K562 (cell line): ENCODE data around the gene LRFN4. TPM values are rescaled to one million over a fixed set of nuclear protein-coding genes. Genes with fewer than 3 reads are reported as not detected.

Source experiments
- ATAC-seq: fragments of 200-7000 bp; cut with Tn5 transposase; 3 replicates; pipeline ENCODE4 v1.9.1; 2020; ENCODE audit warnings: moderate library complexity
- BruUV-seq: library from RNA; stranded (reverse); fragments of 400-500 nt; replicated peaks from 2 replicates; lab custom pipeline; 2021; lab: Mats Ljungman, UMichigan
- CTCF ChIA-PET: fragments of 300-600 bp; formaldehyde crosslinking; extraction: SDS; loops from one replicate; lab custom pipeline; 2021; ENCODE audit warnings: low intra/inter-chr PET ratio; lab: Yijun Ruan, JAX
- POLR2A ChIA-PET: fragments of 300-600, 350-650 bp; sonication (Branson Sonifier 250); formaldehyde crosslinking; extraction: SDS; loops from one replicate; lab custom pipeline; 2021; ENCODE audit warnings: antibody characterized with exemption, inconsistent platforms; lab: Yijun Ruan, JAX
- DNase-seq, 4 experiments: peaks; one replicate each; pipeline versions ENCODE4 v3.0.0 to v3.0.0-alpha.2; 2011 to 2018; ENCODE audit warnings: low spot score in 3 of 4, mixed read lengths in 3 of 4; ENCODE audit errors: extremely low read depth in 1 of 4
- FAIRE-seq: peaks from 2 replicates; lab custom pipeline; 2011; peaks lifted over from hg19 to GRCh38; lab: Jason Lieb, UNC
- H2AFZ ChIP-seq: 2 replicates; pipeline ENCODE4 v1.6.0; 2011; ENCODE audit warnings: low read depth, low read length, control low read depth, inconsistent platforms
- H3K27ac ChIP-seq: fragments of 200-600 bp; 3 replicates; pipeline ENCODE4 v1.8.0; 2011; ENCODE audit warnings: low read depth, mild to moderate bottlenecking, control low read depth, inconsistent platforms, low read length, moderate library complexity, mixed read lengths; ENCODE audit errors: extremely low read depth
- H3K27me3 ChIP-seq, 2 experiments: fragments of 300-600 bp in 1 of 2; 2 replicates in 1 of 2; 3 replicates in 1 of 2; pipeline versions ENCODE4 v1.6.0 to v1.8.0; 2011; ENCODE audit warnings: inconsistent platforms in 2 of 2, low read length in 2 of 2, mild to moderate bottlenecking in 1 of 2, mixed read lengths in 1 of 2, moderate library complexity in 1 of 2; ENCODE audit not compliant: control insufficient read depth in 2 of 2, insufficient read depth in 2 of 2
- H3K36me3 ChIP-seq: fragments of 300-600 bp; 3 replicates; pipeline ENCODE4 v1.8.0; 2011; ENCODE audit warnings: mild to moderate bottlenecking, low read length, inconsistent platforms; ENCODE audit not compliant: control insufficient read depth, insufficient read depth
- H3K4me1 ChIP-seq, 2 experiments: fragments of 200-600 bp in 1 of 2; replicated peaks in 1 of 2; 2 replicates in 1 of 2; 3 replicates in 1 of 2; pipeline versions ENCODE4 v1.5.1 to v1.8.0; 2011; ENCODE audit warnings: inconsistent platforms in 2 of 2, low read length in 2 of 2, mild to moderate bottlenecking in 1 of 2, mixed read lengths in 1 of 2, moderate library complexity in 1 of 2; ENCODE audit not compliant: control insufficient read depth in 2 of 2, insufficient read depth in 2 of 2
- H3K4me2 ChIP-seq: 2 replicates; pipeline ENCODE4 v1.6.1; 2011; ENCODE audit warnings: low read length, control low read depth, inconsistent platforms, mixed read lengths; ENCODE audit not compliant: insufficient read depth
- H3K4me3 ChIP-seq: fragments of 200-600 bp; sonication (generic), shearing (Covaris generic); 2 replicates; pipeline ENCODE4 v1.5.1; 2016; ENCODE audit warnings: control low read depth, inconsistent platforms
- H3K79me2 ChIP-seq: fragments of 200-600 bp; 3 replicates; pipeline ENCODE4 v1.8.0; 2011; ENCODE audit warnings: low read length, inconsistent platforms; ENCODE audit not compliant: control insufficient read depth, insufficient read depth
- H3K9ac ChIP-seq, 2 experiments: 2 replicates each; pipeline versions ENCODE4 v1.6.0 to v1.6.1; 2011; ENCODE audit warnings: low read depth in 2 of 2, low read length in 2 of 2, control low read depth in 1 of 2, inconsistent platforms in 1 of 2, mild to moderate bottlenecking in 1 of 2, mixed read lengths in 1 of 2; ENCODE audit not compliant: insufficient read depth in 1 of 2
- H3K9me1 ChIP-seq: one replicate; pipeline ENCODE4 v1.6.0; 2011; ENCODE audit warnings: inconsistent platforms, mild to moderate bottlenecking, low read length, moderate library complexity; ENCODE audit not compliant: control insufficient read depth, insufficient read depth
- H3K9me3 ChIP-seq: replicated peaks from 2 replicates; pipeline ENCODE4 v1.5.1; 2011; ENCODE audit warnings: low read depth, low read length, inconsistent platforms; ENCODE audit not compliant: control insufficient read depth, insufficient read depth
- H4K20me1 ChIP-seq: replicated peaks from 2 replicates; pipeline ENCODE4 v1.6.1; 2011; ENCODE audit warnings: low read length, inconsistent platforms, mixed read lengths; ENCODE audit not compliant: control insufficient read depth, insufficient read depth
- CEBPB ChIP-seq: fragments of 450-650 bp; IDR thresholded peaks from 2 replicates; pipeline ENCODE4 v1.6.1; 2016; ENCODE audit warnings: missing genetic modification characterization, missing compliant biosample characterization
- CREB5 ChIP-seq: fragments of 250-450 bp; sonication (Bioruptor Pico); IDR thresholded peaks from 2 replicates; pipeline ENCODE4 v1.5.0; 2020; ENCODE audit warnings: mild to moderate bottlenecking
- FOXJ3 ChIP-seq: sonication (generic); formaldehyde crosslinking; IDR thresholded peaks from 2 replicates; pipeline ENCODE4 v1.4.0; 2020; ENCODE audit warnings: mild to moderate bottlenecking, missing genetic modification reagents
- ID3 ChIP-seq, 2 experiments: fragments of 250-450 bp in 1 of 2; fragments of 450-650 bp in 1 of 2; sonication (Bioruptor Pico) in 1 of 2; IDR thresholded peaks; 2 replicates each; pipeline versions ENCODE4 v1.6.1 to v1.8.0; 2016 to 2021; ENCODE audit warnings: mild to moderate bottlenecking in 2 of 2, moderate library complexity in 2 of 2, missing compliant biosample characterization in 1 of 2, missing genetic modification characterization in 1 of 2
- KDM4B ChIP-seq, 2 experiments: fragments of 450-650 bp in 1 of 2; sonication (generic) in 1 of 2; IDR thresholded peaks; 2 replicates each; pipeline ENCODE4 v1.6.1; 2016 to 2017; ENCODE audit warnings: borderline replicate concordance in 2 of 2, antibody characterized with exemption in 1 of 2, low read depth in 1 of 2, mild to moderate bottlenecking in 1 of 2
- NELFE ChIP-seq: IDR thresholded peaks from 2 replicates; pipeline ENCODE4 v1.6.1; 2011; ENCODE audit warnings: mild to moderate bottlenecking; ENCODE audit not compliant: insufficient read depth, insufficient read length
- NR3C1 ChIP-seq: sonication (generic); formaldehyde crosslinking; IDR thresholded peaks from 2 replicates; pipeline ENCODE4 v1.8.1; 2022; ENCODE audit warnings: missing genetic modification reagents
- TFAM ChIP-seq: fragments of 250-450 bp; sonication (Bioruptor Pico); conservative IDR thresholded peaks from 2 replicates; pipeline ENCODE4 v1.5.0; 2021; ENCODE audit warnings: mild to moderate bottlenecking, moderate library complexity
- XRCC5 ChIP-seq: fragments of 200-400 bp; formaldehyde crosslinking; IDR thresholded peaks from 2 replicates; pipeline ENCODE4 v1.6.1; 2017; ENCODE audit warnings: low read depth, mild to moderate bottlenecking, low read length
- ZBTB26 ChIP-seq: fragments of 450-650 bp; formaldehyde crosslinking; IDR thresholded peaks from 2 replicates; pipeline ENCODE4 v1.4.0; 2022; ENCODE audit warnings: missing genetic modification characterization
- WGBS: fragments of 100-300 bp; shearing (Covaris generic); methylation state at CpG from one replicate; pipeline ENCODE4 v1.1.6; 2016; ENCODE audit warnings: low coverage, mixed read lengths; ENCODE audit not compliant: insufficient coverage; ENCODE audit errors: missing lambda C conversion rate; 5-methylcytosine and 5-hydroxymethylcytosine counted together
- in situ Hi-C: fragments of 300-500 bp; cut with MboI; formaldehyde crosslinking; loops from 4 replicates; pipeline ENCODE4 v1.15.0; 2018; ENCODE audit warnings: inconsistent platforms, mixed read lengths
- intact Hi-C: fragments of 100-400 bp; cut with micrococcal nuclease; formaldehyde crosslinking; loops from 2 replicates; pipeline ENCODE4 v1.14.2; 2022
- polyA plus RNA-seq, 8 experiments: library from polyadenylated mRNA; depleted of rRNA in 4 of 8; stranded (reverse) in 5 of 8; unstranded in 3 of 8; fragments of >200 nt; fragmentation: Nextera tagmentation in 2 of 8; fragmentation: Illumina TruSeq in 1 of 8; extraction: Ambion mirVana in 2 of 8; extraction: Trizol in 1 of 8; gene quantifications; 2 replicates each; pipeline versions ENCODE4 v1.2.1 to v1.2.3, GENCODE V29; 2011 to 2014; ENCODE audit warnings: inconsistent platforms in 1 of 8, missing spikeins in 1 of 8
- total RNA-seq, 7 experiments: library from RNA; depleted of rRNA in 6 of 7; stranded (reverse); fragments of >200 nt in 6 of 7; fragmentation: Illumina TruSeq in 2 of 7; extraction: Trizol in 2 of 7; gene quantifications; 2 replicates each; pipeline versions ENCODE4 v1.2.1 to v1.2.3, GENCODE V29; 2011 to 2021; ENCODE audit warnings: low replicate concordance in 1 of 7

Gene LRFN4
- total and polyA plus RNA-seq, 9 of the 15 experiments (the other 6 are each of a cell fraction or from before 2014, with no cell fraction given): 0.10 to 60.1 (median 6.7) TPM

- 61% methylated on average over 3 of the region's 3 CpGs for WGBS
- POLR2A ChIA-PET: interaction anchor here (0.6 to 1.8 kb wide), 4 partner anchors 11 to 144 kb away, joined by 3 to 5 read pairs (median 3); no protein-coding TSS in a partner anchor
Observed at GRCh38 chr11:66820381-66820780, 36.5 kb upstream of the LRFN4 start.

GRCh38 chr11:66820901-66821300 lies 36.0 kb upstream of the LRFN4 start:
- Histone ChIP-seq H3K9me3 (no peaks in the 10 kb centered on the region), H3K4me1 (no peaks in the 10 kb centered on the region), H3K9ac (no peak overlapping the region), H3K27ac (no peak overlapping the region), H4K20me1 (no peaks in the 10 kb centered on the region), H3K4me3 (no peak overlapping the region), H3K9me1 (no peaks in the 10 kb centered on the region), H3K36me3 (no peaks in the 10 kb centered on the region; the same call in 2 of the 3 replicates), H3K4me2 (no peak overlapping the region), H2AFZ (no peak overlapping the region), H3K27me3 (no peaks in the 10 kb centered on the region), H3K79me2 (no peaks in the 10 kb centered on the region)
- CTCF ChIA-PET: no interaction called here
- intact Hi-C loops (no loop called here), in situ Hi-C loops (no loop called here)
- FAIRE-seq (no peak), DNase-seq (no peak), ATAC-seq (no peak)
- BruUV-seq: no TSS peak
- TF ChIP-seq XRCC5: no peak
- no peak for TF ChIP-seq CEBPB (tag)
- TF ChIP-seq ZBTB26 (CRISPR knock-in tag): no peak
- no peak for TF ChIP-seq FOXJ3 (CRISPR knock-in tag)
- no peak for TF ChIP-seq TFAM (CRISPR knock-in tag)
- TF ChIP-seq CREB5 (CRISPR knock-in tag): no peak
- TF ChIP-seq ID3 (CRISPR knock-in tag; IDR thresholded peaks at IDR 0.05): no peak
- TF ChIP-seq ID3 (tag; IDR thresholded peaks at IDR 0.05): no peak
- 17% methylated on average over 3 of the region's 3 CpGs for WGBS
- POLR2A ChIA-PET: interaction anchor here (0.6 to 1.8 kb wide), 3 partner anchors 10 to 145 kb away, joined by 3 to 5 read pairs (median 3); no protein-coding TSS in a partner anchor

More at GRCh38 chr11:66820381-66820780, 36.5 kb upstream of the LRFN4 start:
- no peaks in the 10 kb centered on the region for H3K79me2 ChIP-seq
- DNase-seq: no peak
- CTCF ChIA-PET: no interaction called here
- H3K4me2 ChIP-seq: no peak overlapping the region
- H3K27me3 ChIP-seq: no peaks in the 10 kb centered on the region
- no peaks in the 10 kb centered on the region for H3K9me3 ChIP-seq
- no peak overlapping the region for H3K9ac ChIP-seq
- no peaks in the 10 kb centered on the region for H4K20me1 ChIP-seq
- intact Hi-C loops: no loop called here
- in situ Hi-C loops: no loop called here
- TF ChIP-seq NELFE (no peak), NR3C1 (CRISPR knock-in tag) (no peak), KDM4B (IDR thresholded peaks at IDR 0.05; ENCODE audit: borderline replicate concordance in 2 of 2, low read depth in 1 of 2) (no peak)
- no TSS peak for BruUV-seq
- H2AFZ ChIP-seq: no peak overlapping the region
- no peak for ATAC-seq
- no peak overlapping the region for H3K27ac ChIP-seq
- FAIRE-seq: no peak
- no peak overlapping the region for H3K4me3 ChIP-seq
- no peaks in the 10 kb centered on the region for H3K4me1 ChIP-seq
- H3K36me3 ChIP-seq: no peaks in the 10 kb centered on the region; the same call in 2 of the 3 replicates
- no peaks in the 10 kb centered on the region for H3K9me1 ChIP-seq
